ENCODE results near the gene PSAPL1. TPM values are rescaled to one million over a fixed set of nuclear protein-coding genes. Genes with fewer than 3 reads are reported as not detected.
"Not testable (repeated sequence)": the region's sequence is repeated elsewhere in the genome, so short reads cannot be mapped to it uniquely, and the experiment has no call there.

Gene PSAPL1
- total and polyA plus RNA-seq, 7 donors = 0.01 TPM; not detected in 6

- Histone ChIP-seq H3K9me3 (no peaks in the 10 kb centered on the region), H3K4me1 (peaks cover 0 to 10% (median 4%) of the 10 kb centered on the region in 4 donors), H3K36me3 (no peaks in the 10 kb centered on the region), H3K4me3 (no peak overlapping the region), H3K27me3 (no peaks in the 10 kb centered on the region), H3K27ac (no peak overlapping the region)
- no peak for TF ChIP-seq POLR2AphosphoS5 (IDR thresholded peaks at IDR 0.05)
- TF ChIP-seq CTCF (IDR thresholded peaks at IDR 0.05) = no peak
- no peak for TF ChIP-seq POLR2A (IDR thresholded peaks at IDR 0.05)
- no peak for TF ChIP-seq EP300 (IDR thresholded peaks at IDR 0.05)
- no peak for DNase-seq
- intact Hi-C loops (cut with DNase I) = no loop called here
- WGBS, 2 donors = 60 to 80% methylated on average over 9 of the region's 9 CpGs
These were observed 23.3 kb upstream of the PSAPL1 start for GRCh38 chr4:7458066-7458425.

GRCh38 chr4:7457201-7458065 is 22.7 kb upstream of the PSAPL1 start:
- DNase-seq = no peak
- no peaks in the 10 kb centered on the region for H3K9me3 ChIP-seq
- intact Hi-C loops (cut with DNase I) = no loop called here
- H3K27ac ChIP-seq = no peak overlapping the region
- H3K4me1 ChIP-seq = peaks cover 0 to 4% (median under 1%) of the 10 kb centered on the region in 4 donors
- H3K36me3 ChIP-seq = no peaks in the 10 kb centered on the region
- WGBS, 2 donors = 82 to 83% methylated on average over 16 of the region's 16 CpGs
- no peaks in the 10 kb centered on the region for H3K27me3 ChIP-seq
- TF ChIP-seq EP300 (IDR thresholded peaks at IDR 0.05) = no peak
- TF ChIP-seq POLR2AphosphoS5 (IDR thresholded peaks at IDR 0.05) = no peak
- TF ChIP-seq POLR2A (IDR thresholded peaks at IDR 0.05) = no peak
- no peak for TF ChIP-seq CTCF (IDR thresholded peaks at IDR 0.05)
- no peak overlapping the region for H3K4me3 ChIP-seq

GRCh38 chr4:7452802-7453201 is 18.1 kb upstream of the PSAPL1 start:
- H3K4me1 ChIP-seq; H3K4me3 ChIP-seq; DNase-seq; H3K9me3 ChIP-seq; H3K27me3 ChIP-seq; intact Hi-C loops (cut with DNase I); H3K36me3 ChIP-seq; H3K27ac ChIP-seq: not testable (repeated sequence)
- WGBS, 2 donors = 88 to 95% methylated on average over 9 of the region's 9 CpGs

- no peaks in the 10 kb centered on the region for H3K27me3 ChIP-seq
- DNase-seq = no peak
- H3K27ac ChIP-seq = no peak overlapping the region
- WGBS, 2 donors = 79% methylated on average over 6 of the region's 6 CpGs
- H3K36me3 ChIP-seq = no peaks in the 10 kb centered on the region
- no peaks in the 10 kb centered on the region for H3K4me1 ChIP-seq
- TF ChIP-seq CTCF (IDR thresholded peaks at IDR 0.05) = no peak
- TF ChIP-seq POLR2A (IDR thresholded peaks at IDR 0.05) = no peak
- no peak for TF ChIP-seq POLR2AphosphoS5 (IDR thresholded peaks at IDR 0.05)
- no peak for TF ChIP-seq EP300 (IDR thresholded peaks at IDR 0.05)
- intact Hi-C loops (cut with DNase I) = no loop called here
- H3K9me3 ChIP-seq = no peaks in the 10 kb centered on the region
- no peak overlapping the region for H3K4me3 ChIP-seq
These were observed 17.1 kb upstream of the PSAPL1 start for GRCh38 chr4:7451800-7452199.

GRCh38 chr4:7451434-7451789 is 16.7 kb upstream of the PSAPL1 start:
- DNase-seq = no peak
- H3K4me1 ChIP-seq = no peaks in the 10 kb centered on the region
- H3K27ac ChIP-seq = no peak overlapping the region
- H3K9me3 ChIP-seq = no peaks in the 10 kb centered on the region
- no peak overlapping the region for H3K4me3 ChIP-seq
- no peaks in the 10 kb centered on the region for H3K36me3 ChIP-seq
- TF ChIP-seq POLR2A (IDR thresholded peaks at IDR 0.05) = no peak
- TF ChIP-seq EP300 (IDR thresholded peaks at IDR 0.05) = no peak
- TF ChIP-seq POLR2AphosphoS5 (IDR thresholded peaks at IDR 0.05) = no peak
- TF ChIP-seq CTCF (IDR thresholded peaks at IDR 0.05) = no peak
- 29 to 66% methylated on average over 2 of the region's 2 CpGs for WGBS, 2 donors
- intact Hi-C loops (cut with DNase I) = no loop called here
- H3K27me3 ChIP-seq = no peaks in the 10 kb centered on the region
